HL-60 (cell line): ENCODE results near the gene SLC7A9.

Experiments
- DNase-seq, 2 experiments: peaks; one replicate each; pipeline ENCODE4 v3.0.0-alpha.2; 2010 to 2020; ENCODE audit warnings: low read depth in 1 of 2, low spot score in 1 of 2
- H3K27ac ChIP-seq: fragments of 250-450 bp; sonication (Bioruptor Pico); replicated peaks from 2 replicates; pipeline ENCODE4 v1.5.1; 2020; ENCODE audit warnings: mild to moderate bottlenecking, moderate library complexity
- H3K27me3 ChIP-seq: fragments of 250-450 bp; sonication (Bioruptor Pico); 2 replicates; pipeline ENCODE4 v1.5.1; 2021; ENCODE audit warnings: mild to moderate bottlenecking, moderate library complexity; ENCODE audit not compliant: insufficient read depth, poor library complexity, severe bottlenecking
- H3K4me3 ChIP-seq: replicated peaks from 2 replicates; pipeline ENCODE4 v1.5.1; 2011; ENCODE audit warnings: mild to moderate bottlenecking, control low read depth, low read length; ENCODE audit not compliant: insufficient read depth
- CTCF ChIP-seq: IDR thresholded peaks from one replicate; pipeline ENCODE4 v1.5.1; 2011; ENCODE audit warnings: low read length, control low read depth, inconsistent platforms; ENCODE audit not compliant: insufficient read depth
- GABPA ChIP-seq: IDR thresholded peaks from 2 replicates; pipeline ENCODE4 v1.6.1; 2012; ENCODE audit warnings: low read depth
- POLR2AphosphoS5 ChIP-seq: IDR thresholded peaks from 2 replicates; pipeline ENCODE4 v1.6.1; 2012; ENCODE audit warnings: low read depth
- REST ChIP-seq: IDR thresholded peaks from 2 replicates; pipeline ENCODE4 v1.6.1; 2012; ENCODE audit warnings: low read depth; ENCODE audit not compliant: insufficient replicate concordance
- SPI1 ChIP-seq: IDR thresholded peaks from 2 replicates; pipeline ENCODE4 v1.6.1; 2012; ENCODE audit warnings: low read depth, mild to moderate bottlenecking, borderline replicate concordance

The SLC7A9 gene

GRCh38 chr19:32863301-32863700 is 6.3 kb downstream of the SLC7A9 start:
- no peak overlapping the region for H3K27ac ChIP-seq
- no peak for TF ChIP-seq GABPA
- no peak for TF ChIP-seq CTCF
- DNase-seq, result no peak
- H3K4me3 ChIP-seq, result no peak overlapping the region
- H3K27me3 ChIP-seq, result no peaks in the 10 kb centered on the region

GRCh38 chr19:32862741-32863140 is 6.8 kb downstream of the SLC7A9 start:
- no peak for TF ChIP-seq REST
- TF ChIP-seq POLR2AphosphoS5, result no peak
- no peak for TF ChIP-seq GABPA
- no peak for TF ChIP-seq SPI1
- TF ChIP-seq CTCF, result no peak

GRCh38 chr19:32862173-32862572 is 7.4 kb downstream of the SLC7A9 start:
- H3K27me3 ChIP-seq, result no peaks in the 10 kb centered on the region
- H3K4me3 ChIP-seq, result no peak overlapping the region
- H3K27ac ChIP-seq, result no peak overlapping the region
- DNase-seq, result no peak
- TF ChIP-seq POLR2AphosphoS5, result no peak
- no peak for TF ChIP-seq REST
- TF ChIP-seq CTCF, result no peak
- no peak for TF ChIP-seq GABPA
- TF ChIP-seq SPI1, result no peak

More at GRCh38 chr19:32862741-32863140, 6.8 kb downstream of the SLC7A9 start:
- Histone ChIP-seq H3K27me3 (no peaks in the 10 kb centered on the region), H3K4me3 (no peak overlapping the region), H3K27ac (no peak overlapping the region)
- DNase-seq, result no peak

- H3K27ac ChIP-seq, result no peak overlapping the region
- no peak overlapping the region for H3K4me3 ChIP-seq
- no peak for DNase-seq
- TF ChIP-seq POLR2AphosphoS5, result no peak
- TF ChIP-seq CTCF, result no peak
- no peaks in the 10 kb centered on the region for H3K27me3 ChIP-seq
Observed at GRCh38 chr19:32861596-32861995, 8.0 kb downstream of the SLC7A9 start.
